ENCODE measurements around the gene NAE1.
"Not testable (repeated sequence)": the region's sequence is repeated elsewhere in the genome, so short reads cannot be mapped to it uniquely, and the experiment has no call there.

Gene NAE1

DNA sequence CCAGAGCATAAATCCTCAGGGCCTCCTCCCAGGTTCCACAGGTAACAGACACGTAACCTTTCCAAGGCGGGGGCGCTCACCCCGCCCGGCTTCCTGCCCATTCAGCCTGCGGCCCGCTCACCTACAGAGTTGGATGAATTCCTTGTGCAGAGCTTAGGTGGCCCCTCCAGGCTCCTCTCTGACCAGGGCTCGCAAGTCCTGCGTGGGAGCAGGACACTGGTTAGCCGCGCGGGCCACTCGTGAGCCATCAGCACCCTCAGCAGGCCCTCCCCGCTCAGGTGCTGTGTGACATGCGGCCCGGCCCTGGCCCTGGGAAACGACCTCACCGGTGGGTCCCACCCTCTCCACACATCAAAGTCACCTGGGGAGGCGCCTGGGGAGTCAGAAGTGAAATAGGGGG lies 29.9 kb downstream of the NAE1 start:
- DNase-seq, result no peak

DNA sequence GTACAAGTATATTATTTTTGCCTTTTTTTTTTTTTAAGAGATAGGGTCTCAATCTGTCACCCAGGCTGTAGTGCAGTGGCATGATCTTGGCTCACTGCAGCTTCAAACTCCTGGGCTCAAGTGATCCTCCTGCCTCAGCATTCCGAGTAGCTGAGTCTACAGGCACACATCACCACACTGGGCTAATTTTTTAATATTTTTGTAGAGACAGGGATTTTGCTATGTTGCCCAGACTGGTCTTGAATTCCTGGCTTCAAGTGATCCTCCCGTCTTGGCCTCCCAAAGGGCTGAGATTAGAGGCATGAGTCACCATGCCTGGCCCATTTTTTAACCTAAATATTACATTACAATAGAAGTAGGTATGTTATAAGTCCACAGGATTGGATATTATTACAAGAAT lies 32.6 kb downstream of the NAE1 start:
- no peak for DNase-seq

DNA sequence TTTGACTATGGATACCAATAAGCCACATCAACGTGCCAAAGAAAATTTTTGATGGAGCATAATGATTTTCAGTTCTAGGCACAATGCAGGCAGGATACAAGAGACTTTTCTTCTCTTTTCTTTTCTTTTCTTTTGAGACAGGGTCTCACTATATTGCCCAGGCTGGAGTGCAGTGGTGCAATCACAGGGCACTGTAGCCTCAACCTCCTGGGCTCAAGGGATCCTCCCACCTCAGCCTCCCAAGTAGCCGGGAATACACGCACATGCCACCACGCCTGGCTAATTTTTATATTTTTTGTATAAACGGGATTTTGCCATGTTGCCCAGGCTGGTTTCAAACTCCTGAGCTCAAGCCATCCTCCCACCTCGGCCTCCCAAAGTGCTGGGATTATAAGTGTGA lies 36.8 kb downstream of the NAE1 start:
- not testable (repeated sequence) for DNase-seq

DNA sequence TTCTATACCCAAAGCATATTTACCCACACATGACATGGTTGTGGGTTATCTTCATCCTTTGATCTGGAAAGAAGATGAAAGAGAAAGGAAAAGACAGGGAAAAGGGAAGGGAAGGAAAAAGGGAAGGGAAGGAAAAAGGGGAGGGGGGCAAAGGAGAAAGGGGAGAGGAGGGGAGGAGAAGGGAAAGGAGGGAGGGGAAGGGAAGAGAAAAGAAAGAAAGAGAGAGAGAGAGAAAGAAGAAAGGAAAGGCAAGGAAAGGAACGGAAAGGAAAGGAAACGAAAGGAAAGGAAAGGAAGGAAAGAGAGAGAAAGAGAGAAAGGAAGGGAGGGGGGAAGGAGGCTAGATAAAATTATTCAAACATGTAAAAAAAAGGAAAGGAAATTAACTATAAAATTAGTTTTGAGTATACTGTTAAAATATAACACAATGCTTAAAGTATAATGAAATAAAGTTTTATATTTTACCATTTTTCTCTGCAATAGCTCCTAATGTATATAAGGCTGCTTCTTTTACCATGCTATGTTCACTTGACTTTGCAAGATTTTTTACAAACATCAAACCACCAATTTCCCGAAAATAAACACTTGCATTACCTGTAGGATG lies 40.5 kb downstream of the NAE1 start:
- DNase-seq, result no peak

DNA sequence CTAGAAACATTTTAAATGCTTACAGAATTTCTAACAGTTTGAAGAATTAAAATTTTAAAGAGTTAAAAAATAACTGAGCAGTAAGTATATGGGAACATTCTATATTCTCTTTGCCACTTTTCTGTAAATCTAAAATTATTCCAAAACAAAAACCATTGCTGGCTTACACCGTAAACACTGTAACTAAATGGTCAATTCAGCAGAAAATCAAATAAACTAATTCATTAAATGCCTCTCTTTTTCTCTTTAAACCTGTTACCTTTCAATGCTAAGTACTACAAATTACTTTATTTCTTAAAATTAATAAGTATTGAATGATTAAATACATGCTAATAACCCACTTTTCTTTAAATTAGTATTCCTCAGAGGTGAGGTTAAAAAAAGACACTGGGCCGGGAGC lies 43.3 kb downstream of the NAE1 start:
- DNase-seq, result no peak

DNA sequence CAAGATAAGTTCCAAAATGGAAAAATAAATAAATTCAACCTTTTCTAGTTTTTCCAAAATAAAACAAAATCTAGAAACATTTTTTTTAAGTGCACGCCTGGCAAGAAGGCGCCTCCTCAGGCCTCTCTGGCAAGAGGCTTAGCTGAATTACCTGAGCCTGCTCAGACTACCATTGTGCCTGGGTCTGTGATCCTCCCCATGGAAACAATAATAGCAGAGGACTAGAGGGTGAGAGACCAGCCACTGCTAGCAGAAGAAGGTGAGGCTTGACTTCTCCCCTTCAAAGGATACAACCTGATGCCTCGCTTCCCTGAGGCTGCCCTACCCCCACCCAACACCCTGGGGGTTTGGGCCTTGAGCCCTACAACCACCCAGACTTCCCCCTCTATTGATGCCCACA lies 44.2 kb downstream of the NAE1 start:
- no peak for DNase-seq

DNA sequence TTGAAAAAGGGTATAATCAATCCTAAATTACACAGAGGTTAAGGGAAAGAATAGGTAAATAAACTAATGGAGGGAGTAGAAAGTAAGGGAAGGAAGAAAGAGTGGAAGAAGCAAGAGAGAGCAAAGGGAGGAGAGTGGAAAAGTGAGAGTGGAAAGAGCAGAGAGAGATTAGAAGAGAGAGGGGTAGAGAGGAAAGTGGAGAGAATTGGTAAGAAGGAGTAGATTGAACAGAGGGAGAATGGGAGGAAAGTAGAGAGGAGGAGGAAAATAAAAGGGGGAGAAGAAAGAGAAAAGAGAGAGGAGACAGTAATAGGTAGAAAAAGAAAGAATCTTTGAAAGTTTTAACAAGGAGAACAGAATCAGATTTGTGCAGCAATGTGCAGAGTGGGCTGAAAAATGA lies 54.3 kb downstream of the NAE1 start:
- DNase-seq, result no peak

DNA sequence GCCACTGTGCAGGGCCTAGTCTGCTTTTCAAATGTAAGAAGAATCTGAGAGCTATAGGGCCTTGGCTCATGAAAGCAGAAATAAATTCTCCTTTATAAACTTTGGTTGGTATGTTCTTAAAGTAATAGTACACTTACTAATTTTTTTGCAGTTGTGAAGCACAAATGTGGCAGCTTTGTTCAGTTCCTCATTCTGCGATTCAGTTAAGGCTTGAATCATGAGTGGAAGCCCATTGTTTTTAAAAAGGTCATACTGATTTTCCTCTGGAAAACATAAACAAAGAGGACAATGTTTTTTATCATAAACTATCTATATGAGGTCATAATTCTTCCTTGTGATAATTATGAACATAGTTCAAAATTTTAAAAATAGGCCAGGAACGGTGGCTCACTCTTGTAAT lies 55.8 kb downstream of the NAE1 start:
- DNase-seq, result no peak

DNA sequence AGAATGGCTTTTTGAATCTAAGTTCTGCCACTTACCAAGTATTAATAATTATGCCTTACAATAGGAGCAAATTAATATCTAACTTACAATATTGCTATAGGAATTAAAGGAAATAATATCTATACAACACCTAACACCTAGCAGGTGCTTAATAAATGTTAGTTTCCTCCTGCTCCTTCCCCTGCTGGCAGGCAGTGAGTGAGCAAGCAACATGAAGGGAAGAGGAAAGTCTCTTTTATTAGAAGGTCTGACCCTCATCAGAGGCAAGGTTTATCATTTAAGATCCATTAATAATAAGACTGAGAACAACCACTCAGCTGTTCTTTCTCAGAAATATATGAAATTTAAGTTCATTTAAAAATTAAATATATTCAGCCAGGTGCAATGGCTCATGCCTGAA lies 72.7 kb downstream of the NAE1 start:
- no peak for DNase-seq

DNA sequence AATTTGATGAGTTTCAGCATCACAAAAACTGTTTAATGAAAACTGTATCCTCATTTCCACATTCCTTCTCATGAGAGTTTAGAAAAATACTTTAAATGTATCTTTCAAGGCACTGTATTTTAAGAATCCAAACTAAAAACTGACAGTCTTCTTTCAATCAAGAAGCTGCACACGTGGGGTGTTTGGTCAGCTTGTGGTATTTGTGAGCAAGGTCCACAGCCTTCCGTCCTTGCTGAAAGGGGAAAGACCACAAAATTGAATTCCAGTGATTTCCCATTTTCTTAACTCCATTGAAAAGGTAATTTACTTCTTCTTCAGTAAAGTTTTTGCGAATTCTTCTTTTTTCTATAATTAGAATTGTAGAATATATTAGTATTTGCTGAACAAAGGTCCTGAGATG lies 76.0 kb downstream of the NAE1 start:
- no peak for DNase-seq

DNA sequence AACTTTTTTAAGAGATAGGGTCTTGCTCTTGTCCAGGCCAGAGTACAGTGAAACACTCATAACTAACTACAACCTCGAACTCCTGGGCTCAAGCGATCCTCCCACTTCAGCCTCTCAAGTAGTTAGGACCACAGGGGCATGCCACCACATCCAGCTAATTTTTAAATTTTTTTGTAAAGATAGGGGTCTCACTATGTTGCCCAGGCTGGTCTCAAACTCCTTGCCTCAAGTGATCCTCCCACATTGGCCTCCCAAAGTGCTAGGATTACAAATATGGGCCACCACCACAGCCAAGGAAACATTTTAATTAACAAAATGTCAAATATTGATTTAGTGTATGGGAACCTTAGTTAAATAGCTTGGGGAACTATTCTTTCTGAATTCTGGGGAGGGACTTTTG lies 76.6 kb downstream of the NAE1 start:
- no peak for DNase-seq

DNA sequence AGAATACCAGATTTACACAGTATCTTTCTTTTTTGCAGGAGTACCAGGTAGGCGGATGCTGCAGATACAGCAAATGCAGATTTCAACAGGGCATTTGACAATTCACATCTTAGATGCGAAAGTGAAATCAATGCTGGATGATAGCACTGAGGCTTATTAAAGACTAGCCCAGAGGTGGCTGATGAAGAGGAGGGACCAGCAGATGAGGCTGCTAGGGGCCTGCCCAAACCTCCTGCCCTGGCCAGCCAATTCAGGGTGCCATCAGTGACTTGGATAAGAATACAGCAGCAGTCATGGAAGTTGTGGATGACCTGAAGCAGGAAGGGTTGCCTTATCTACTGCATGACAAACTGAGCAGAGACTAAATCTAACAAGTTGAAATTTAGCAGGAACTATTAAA lies 77.8 kb downstream of the NAE1 start:
- no peak for DNase-seq
